T-helper 1 cell treated with Interleukin-12 subunit alpha and Interleukin-12 subunit beta and Interleukin-4 antibody, amounts not matched to agents 30 ng/mL and 1 ng/mL, for 36 hours (primary cell): ENCODE measurements around the gene ESPL1. TPM values are rescaled to one million over a fixed set of nuclear protein-coding genes. Genes with fewer than 3 reads are reported as not detected.

Experiments
- intact Hi-C: fragments of 100-400 bp; cut with micrococcal nuclease; formaldehyde crosslinking; loops from one replicate; pipeline ENCODE4 v1.15.1; 2024
- total RNA-seq: library from RNA; stranded (reverse); gene quantifications from 2 replicates; pipeline ENCODE4 v1.2.3, GENCODE V29; 2022

The ESPL1 gene
- total RNA-seq, 1 donor from 2014 or later, result 58.2 TPM

DNA sequence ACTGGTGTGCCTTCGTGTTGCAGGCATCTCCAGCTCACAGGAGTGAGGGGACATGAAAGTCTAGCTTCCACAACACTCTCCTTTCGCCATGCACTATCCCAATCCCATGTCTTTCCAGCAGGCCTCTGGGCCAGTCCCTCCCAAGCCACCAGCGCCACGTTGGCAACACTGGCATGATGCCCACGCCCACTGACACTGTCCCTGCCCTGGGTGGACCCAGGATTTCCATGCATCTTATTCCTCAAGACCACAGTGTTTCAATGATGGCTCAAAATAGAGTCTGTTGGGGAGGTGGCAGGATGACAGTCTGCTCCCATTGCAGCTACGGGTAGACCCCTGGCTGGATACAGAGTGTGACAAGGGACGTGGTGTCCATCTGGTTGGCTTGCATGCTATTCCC, 65.7 kb downstream of the ESPL1 start:
- intact Hi-C loops, result no loop called here

DNA sequence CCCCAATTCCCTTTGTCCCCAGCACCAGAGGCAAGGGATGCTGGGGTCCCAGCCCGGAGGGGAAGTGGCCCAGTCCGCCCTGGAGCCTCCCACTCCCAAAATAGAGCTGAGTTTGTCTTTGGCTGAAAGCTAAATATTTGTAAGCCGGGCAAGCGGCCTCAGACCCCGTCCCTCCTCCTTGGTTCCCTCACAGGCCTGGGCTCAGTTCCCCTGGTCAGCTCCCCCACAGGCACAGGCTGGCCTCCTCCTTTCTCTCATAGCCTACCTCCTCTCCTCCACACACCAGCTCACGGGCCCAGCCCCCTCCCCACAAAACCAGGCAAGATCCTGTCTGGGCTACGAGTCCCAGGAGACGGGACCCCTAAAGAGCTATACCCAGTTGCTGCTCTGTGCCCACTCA, 66.7 kb downstream of the ESPL1 start:
- intact Hi-C loops, result no loop called here

DNA sequence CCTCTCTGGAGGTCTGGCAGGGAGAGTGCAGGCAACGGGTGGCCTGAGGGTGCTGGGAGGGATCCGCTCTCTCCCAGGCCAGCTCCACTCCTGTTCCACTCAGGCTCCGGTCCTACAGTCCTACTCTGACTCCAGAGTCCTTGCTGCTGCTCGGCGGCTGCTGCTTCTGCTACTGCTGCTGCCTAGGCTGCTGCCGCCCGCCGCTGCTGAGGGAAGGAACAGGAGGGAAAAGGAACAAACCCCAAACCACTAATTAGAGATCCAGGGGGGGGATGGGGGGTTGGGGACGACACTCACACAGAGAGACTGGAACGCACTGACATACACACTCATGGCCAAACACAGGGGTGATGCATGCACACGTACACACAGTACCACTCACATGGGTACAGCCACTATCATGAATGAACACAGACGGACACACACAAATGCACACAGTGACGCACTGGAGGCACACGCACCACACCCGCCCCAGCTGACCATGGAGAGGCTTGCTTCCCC, 68.1 kb downstream of the ESPL1 start, which contains the start of gene SP7:
Gene SP7, minus strand, starts transcription at position 174 of the 501 bp plus-strand sequence. CDS start 708 bp downstream, outside the sequence.
- intact Hi-C loops, result no loop called here

DNA sequence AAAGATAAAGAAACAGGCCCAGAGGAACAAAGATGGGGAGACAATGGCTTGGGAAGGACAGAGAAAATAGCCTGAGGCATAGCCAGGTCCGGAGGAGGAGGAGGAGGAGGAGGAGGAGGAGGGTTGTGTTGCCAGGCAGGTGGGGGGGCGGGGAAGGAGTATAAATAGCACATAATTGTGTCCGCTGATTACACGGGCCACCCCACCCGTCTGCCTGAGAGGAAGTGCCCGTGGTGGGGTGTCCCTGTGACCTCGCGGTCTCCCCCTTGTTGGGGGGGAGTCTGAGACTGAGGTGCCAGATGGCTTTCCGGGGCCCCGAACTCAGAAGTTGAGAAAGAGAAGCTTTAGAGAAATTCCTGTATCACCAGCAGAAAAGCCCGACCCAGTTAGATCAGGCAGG, 69.9 kb downstream of the ESPL1 start:
- intact Hi-C loops, result no loop called here

DNA sequence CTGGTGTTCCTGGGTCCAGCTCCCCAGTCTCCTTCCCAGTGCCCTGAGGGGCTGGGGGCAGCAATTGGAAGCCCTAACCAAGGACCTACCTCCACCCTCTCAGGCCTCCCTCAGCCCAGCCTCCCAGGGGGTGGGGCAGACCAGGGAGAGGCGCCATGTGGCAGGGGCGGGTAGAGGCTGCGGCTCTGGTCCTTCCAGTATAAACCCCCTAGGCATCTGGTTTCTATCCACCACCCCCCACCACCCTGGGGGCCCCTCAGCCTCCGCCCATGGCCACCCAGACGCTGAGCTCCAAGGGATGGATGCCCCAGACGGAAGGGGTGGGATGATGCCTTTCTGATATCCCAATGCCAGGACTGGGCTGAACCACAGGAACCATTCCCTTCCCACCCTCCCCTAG, 70.8 kb downstream of the ESPL1 start:
- intact Hi-C loops, result no loop called here

DNA sequence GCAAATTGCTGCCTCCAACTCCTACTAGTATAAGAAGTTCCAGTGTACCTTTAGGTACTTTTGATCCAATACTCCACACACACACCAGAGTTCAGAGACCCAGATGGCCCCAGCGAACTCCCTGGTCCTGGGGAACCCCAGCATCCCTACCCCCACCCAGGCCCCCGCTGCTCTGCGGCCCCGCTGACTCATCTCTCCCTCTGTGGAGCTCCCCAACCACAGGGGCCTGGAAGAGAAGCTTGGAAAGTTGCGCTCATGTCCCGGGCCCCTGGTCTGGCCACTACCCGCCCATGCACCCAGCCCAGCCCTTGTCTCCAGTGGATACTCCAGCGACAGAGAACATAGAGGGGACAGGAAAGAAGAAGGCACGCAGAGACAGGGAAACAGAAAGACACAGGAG, 72.3 kb downstream of the ESPL1 start:
- intact Hi-C loops, result no loop called here

Other genes starting within 250 kb of the ESPL1 start
- gene TNS2, start 218.2 kb upstream of the ESPL1 start, total RNA-seq, result 1.7 and 2.5 TPM in 2 replicates
- 33.9 and 35.7 TPM in 2 replicates for gene SPRYD3, start 188.9 kb upstream of the ESPL1 start, total RNA-seq
- not detected in 2 replicates for gene IGFBP6, start 170.6 kb upstream of the ESPL1 start, total RNA-seq
- not detected in 2 replicates for gene SOAT2, start 164.8 kb upstream of the ESPL1 start, total RNA-seq
- gene ZNF740, start 87.6 kb upstream of the ESPL1 start, total RNA-seq, result 44.1 and 51.7 TPM in 2 replicates
- 30.7 and 43.6 TPM in 2 replicates for gene CSAD, start 87.4 kb upstream of the ESPL1 start, total RNA-seq
- gene ITGB7, start 61.0 kb upstream of the ESPL1 start, total RNA-seq, result 734 and 751 TPM in 2 replicates
- 56.8 and 62.0 TPM in 2 replicates for gene RARG, start 36.1 kb upstream of the ESPL1 start, total RNA-seq
- gene PFDN5, start 27.2 kb downstream of the ESPL1 start, total RNA-seq, result 309 and 313 TPM in 2 replicates
- gene MYG1, start 31.4 kb downstream of the ESPL1 start, total RNA-seq, result 53.2 and 57.0 TPM in 2 replicates
- gene AAAS, start 53.3 kb downstream of the ESPL1 start, total RNA-seq, result 64.2 and 66.1 TPM in 2 replicates
- gene SP7, start 68.1 kb downstream of the ESPL1 start, total RNA-seq, result 0.07 TPM in 1 of 2 replicates, not detected in the other
- 75.7 and 78.0 TPM in 2 replicates for gene SP1, start 111.9 kb downstream of the ESPL1 start, total RNA-seq
- gene AMHR2, start 155.6 kb downstream of the ESPL1 start, total RNA-seq, result not detected in 2 replicates
- gene PRR13, start 173.4 kb downstream of the ESPL1 start, total RNA-seq, result 214 and 222 TPM in 2 replicates
- gene PCBP2, start 183.8 kb downstream of the ESPL1 start, total RNA-seq, result 684 and 700 TPM in 2 replicates
- 29.6 and 30.1 TPM in 2 replicates for gene MAP3K12, start 231.2 kb downstream of the ESPL1 start, total RNA-seq
- gene TARBP2, start 233.0 kb downstream of the ESPL1 start, total RNA-seq, result 39.9 and 41.0 TPM in 2 replicates
- 0.44 TPM in 1 of 2 replicates, not detected in the other for gene NPFF, start 239.2 kb downstream of the ESPL1 start, total RNA-seq